K562 (cell line): ENCODE data around the gene TTC9B. TPM values are rescaled to one million over a fixed set of nuclear protein-coding genes. Genes with fewer than 3 reads are reported as not detected.

ENCODE experiments used
- ATAC-seq: fragments of 200-7000 bp; cut with Tn5 transposase; 3 replicates; pipeline ENCODE4 v1.9.1; 2020; ENCODE audit warnings: moderate library complexity
- BruUV-seq: library from RNA; stranded (reverse); fragments of 400-500 nt; replicated peaks from 2 replicates; lab custom pipeline; 2021; lab: Mats Ljungman, UMichigan
- CTCF ChIA-PET: fragments of 300-600 bp; formaldehyde crosslinking; extraction: SDS; loops from one replicate; lab custom pipeline; 2021; ENCODE audit warnings: low intra/inter-chr PET ratio; lab: Yijun Ruan, JAX
- POLR2A ChIA-PET: fragments of 300-600, 350-650 bp; sonication (Branson Sonifier 250); formaldehyde crosslinking; extraction: SDS; loops from one replicate; lab custom pipeline; 2021; ENCODE audit warnings: antibody characterized with exemption, inconsistent platforms; lab: Yijun Ruan, JAX
- DNase-seq, 4 experiments: peaks; one replicate each; pipeline versions ENCODE4 v3.0.0 to v3.0.0-alpha.2; 2011 to 2018; ENCODE audit warnings: low spot score in 3 of 4, mixed read lengths in 3 of 4; ENCODE audit errors: extremely low read depth in 1 of 4
- FAIRE-seq: peaks from 2 replicates; lab custom pipeline; 2011; peaks lifted over from hg19 to GRCh38; lab: Jason Lieb, UNC
- H2AFZ ChIP-seq: 2 replicates; pipeline ENCODE4 v1.6.0; 2011; ENCODE audit warnings: low read depth, low read length, control low read depth, inconsistent platforms
- H3K27ac ChIP-seq: fragments of 200-600 bp; 3 replicates; pipeline ENCODE4 v1.8.0; 2011; ENCODE audit warnings: low read depth, mild to moderate bottlenecking, control low read depth, inconsistent platforms, low read length, moderate library complexity, mixed read lengths; ENCODE audit errors: extremely low read depth
- H3K27me3 ChIP-seq, 2 experiments: fragments of 300-600 bp in 1 of 2; 2 replicates in 1 of 2; 3 replicates in 1 of 2; pipeline versions ENCODE4 v1.6.0 to v1.8.0; 2011; ENCODE audit warnings: inconsistent platforms in 2 of 2, low read length in 2 of 2, mild to moderate bottlenecking in 1 of 2, mixed read lengths in 1 of 2, moderate library complexity in 1 of 2; ENCODE audit not compliant: control insufficient read depth in 2 of 2, insufficient read depth in 2 of 2
- H3K36me3 ChIP-seq: fragments of 300-600 bp; 3 replicates; pipeline ENCODE4 v1.8.0; 2011; ENCODE audit warnings: mild to moderate bottlenecking, low read length, inconsistent platforms; ENCODE audit not compliant: control insufficient read depth, insufficient read depth
- H3K4me1 ChIP-seq, 2 experiments: fragments of 200-600 bp in 1 of 2; replicated peaks in 1 of 2; 2 replicates in 1 of 2; 3 replicates in 1 of 2; pipeline versions ENCODE4 v1.5.1 to v1.8.0; 2011; ENCODE audit warnings: inconsistent platforms in 2 of 2, low read length in 2 of 2, mild to moderate bottlenecking in 1 of 2, mixed read lengths in 1 of 2, moderate library complexity in 1 of 2; ENCODE audit not compliant: control insufficient read depth in 2 of 2, insufficient read depth in 2 of 2
- H3K4me2 ChIP-seq: 2 replicates; pipeline ENCODE4 v1.6.1; 2011; ENCODE audit warnings: low read length, control low read depth, inconsistent platforms, mixed read lengths; ENCODE audit not compliant: insufficient read depth
- H3K4me3 ChIP-seq: fragments of 200-600 bp; sonication (generic), shearing (Covaris generic); 2 replicates; pipeline ENCODE4 v1.5.1; 2016; ENCODE audit warnings: control low read depth, inconsistent platforms
- H3K79me2 ChIP-seq: fragments of 200-600 bp; 3 replicates; pipeline ENCODE4 v1.8.0; 2011; ENCODE audit warnings: low read length, inconsistent platforms; ENCODE audit not compliant: control insufficient read depth, insufficient read depth
- H3K9ac ChIP-seq, 2 experiments: 2 replicates each; pipeline versions ENCODE4 v1.6.0 to v1.6.1; 2011; ENCODE audit warnings: low read depth in 2 of 2, low read length in 2 of 2, control low read depth in 1 of 2, inconsistent platforms in 1 of 2, mild to moderate bottlenecking in 1 of 2, mixed read lengths in 1 of 2; ENCODE audit not compliant: insufficient read depth in 1 of 2
- H3K9me1 ChIP-seq: one replicate; pipeline ENCODE4 v1.6.0; 2011; ENCODE audit warnings: inconsistent platforms, mild to moderate bottlenecking, low read length, moderate library complexity; ENCODE audit not compliant: control insufficient read depth, insufficient read depth
- H3K9me3 ChIP-seq: replicated peaks from 2 replicates; pipeline ENCODE4 v1.5.1; 2011; ENCODE audit warnings: low read depth, low read length, inconsistent platforms; ENCODE audit not compliant: control insufficient read depth, insufficient read depth
- H4K20me1 ChIP-seq: replicated peaks from 2 replicates; pipeline ENCODE4 v1.6.1; 2011; ENCODE audit warnings: low read length, inconsistent platforms, mixed read lengths; ENCODE audit not compliant: control insufficient read depth, insufficient read depth
- ARNT ChIP-seq, 2 experiments: fragments of 450-650 bp; IDR thresholded peaks; 2 replicates each; pipeline ENCODE4 v1.6.1; 2016; ENCODE audit warnings: mild to moderate bottlenecking in 1 of 2
- BRD4 ChIP-seq: fragments of 200-600 bp; sonication (generic); IDR thresholded peaks from 2 replicates; pipeline ENCODE4 v1.6.1; 2017; ENCODE audit warnings: inconsistent platforms
- CBX5 ChIP-seq: IDR thresholded peaks from 2 replicates; pipeline ENCODE4 v1.6.1; 2014; ENCODE audit warnings: low read depth, borderline replicate concordance
- COPS2 ChIP-seq: fragments of 450-650 bp; conservative IDR thresholded peaks from 2 replicates; pipeline ENCODE4 v1.6.1; 2016; ENCODE audit warnings: mild to moderate bottlenecking, moderate library complexity
- LCOR ChIP-seq: sonication (generic); formaldehyde crosslinking; IDR thresholded peaks from 2 replicates; pipeline ENCODE4 v1.8.0; 2022; ENCODE audit warnings: mild to moderate bottlenecking, missing genetic modification reagents
- NFIC ChIP-seq: fragments of 450-650 bp; IDR thresholded peaks from 2 replicates; pipeline ENCODE4 v1.6.1; 2017; ENCODE audit warnings: mild to moderate bottlenecking, inconsistent platforms
- RBBP5 ChIP-seq: fragments of 200-600 bp; sonication (generic); IDR thresholded peaks from 2 replicates; pipeline ENCODE4 v1.6.1; 2012; ENCODE audit warnings: borderline replicate concordance, mild to moderate bottlenecking, low read length, control low read depth, inconsistent platforms; ENCODE audit not compliant: insufficient read depth, poor library complexity, severe bottlenecking
- SAP30 ChIP-seq: fragments of 200-600 bp; sonication (generic); IDR thresholded peaks from 2 replicates; pipeline ENCODE4 v1.6.1; 2012; ENCODE audit warnings: borderline replicate concordance, low read depth, mild to moderate bottlenecking, moderate library complexity, low read length, control low read depth, inconsistent platforms; ENCODE audit not compliant: insufficient read depth, poor library complexity, severe bottlenecking
- SMAD3 ChIP-seq: fragments of 450-650 bp; formaldehyde crosslinking; conservative IDR thresholded peaks from 2 replicates; pipeline ENCODE4 v1.4.0; 2020; ENCODE audit warnings: mild to moderate bottlenecking
- TFAM ChIP-seq: fragments of 250-450 bp; sonication (Bioruptor Pico); conservative IDR thresholded peaks from 2 replicates; pipeline ENCODE4 v1.5.0; 2021; ENCODE audit warnings: mild to moderate bottlenecking, moderate library complexity
- THAP12 ChIP-seq: fragments of 250-450 bp; sonication (Bioruptor Pico); IDR thresholded peaks from 2 replicates; pipeline ENCODE4 v1.9.0; 2021; ENCODE audit warnings: mild to moderate bottlenecking, inconsistent platforms
- THRB ChIP-seq: fragments of 450-650 bp; formaldehyde crosslinking; conservative IDR thresholded peaks from 2 replicates; pipeline ENCODE4 v1.4.0; 2022; ENCODE audit warnings: mild to moderate bottlenecking, missing genetic modification characterization
- ZBTB43 ChIP-seq: sonication (generic); formaldehyde crosslinking; IDR thresholded peaks from 2 replicates; pipeline ENCODE4 v1.8.0; 2023; ENCODE audit warnings: mild to moderate bottlenecking, missing genetic modification reagents
- ZNF212 ChIP-seq: fragments of 450-650 bp; formaldehyde crosslinking; IDR thresholded peaks from 2 replicates; pipeline ENCODE4 v1.4.0; 2020; ENCODE audit warnings: mild to moderate bottlenecking
- ZNF311 ChIP-seq: fragments of 250-450 bp; sonication (Bioruptor Pico); IDR thresholded peaks from 2 replicates; pipeline ENCODE4 v1.4.0; 2020; ENCODE audit warnings: mild to moderate bottlenecking, moderate library complexity
- WGBS: fragments of 100-300 bp; shearing (Covaris generic); methylation state at CpG from one replicate; pipeline ENCODE4 v1.1.6; 2016; ENCODE audit warnings: low coverage, mixed read lengths; ENCODE audit not compliant: insufficient coverage; ENCODE audit errors: missing lambda C conversion rate; 5-methylcytosine and 5-hydroxymethylcytosine counted together
- in situ Hi-C: fragments of 300-500 bp; cut with MboI; formaldehyde crosslinking; loops from 4 replicates; pipeline ENCODE4 v1.15.0; 2018; ENCODE audit warnings: inconsistent platforms, mixed read lengths
- intact Hi-C: fragments of 100-400 bp; cut with micrococcal nuclease; formaldehyde crosslinking; loops from 2 replicates; pipeline ENCODE4 v1.14.2; 2022
- polyA plus RNA-seq, 8 experiments: library from polyadenylated mRNA; depleted of rRNA in 4 of 8; stranded (reverse) in 5 of 8; unstranded in 3 of 8; fragments of >200 nt; fragmentation: Nextera tagmentation in 2 of 8; fragmentation: Illumina TruSeq in 1 of 8; extraction: Ambion mirVana in 2 of 8; extraction: Trizol in 1 of 8; gene quantifications; 2 replicates each; pipeline versions ENCODE4 v1.2.1 to v1.2.3, GENCODE V29; 2011 to 2014; ENCODE audit warnings: inconsistent platforms in 1 of 8, missing spikeins in 1 of 8
- total RNA-seq, 7 experiments: library from RNA; depleted of rRNA in 6 of 7; stranded (reverse); fragments of >200 nt in 6 of 7; fragmentation: Illumina TruSeq in 2 of 7; extraction: Trizol in 2 of 7; gene quantifications; 2 replicates each; pipeline versions ENCODE4 v1.2.1 to v1.2.3, GENCODE V29; 2011 to 2021; ENCODE audit warnings: low replicate concordance in 1 of 7

Gene TTC9B
- total and polyA plus RNA-seq, 9 of the 15 experiments (the other 6 are each of a cell fraction or from before 2014, with no cell fraction given): 0.06 to 0.14 TPM; not detected in 7

GRCh38 chr19:40240332-40240731 is 22.1 kb upstream of the TTC9B start:
- peaks cover under 1% of the 10 kb centered on the region; the same call in 1 of the 2 replicates for H4K20me1 ChIP-seq
- no peak for FAIRE-seq
- TF ChIP-seq THAP12 (CRISPR knock-in tag): no peak
- no peak for TF ChIP-seq SMAD3 (CRISPR knock-in tag)
- no peak for TF ChIP-seq BRD4
- no peak for TF ChIP-seq ZNF311 (CRISPR knock-in tag)
- no peak for TF ChIP-seq ZBTB43 (CRISPR knock-in tag)
- no peak for TF ChIP-seq RBBP5
- no peak for TF ChIP-seq ZNF212 (CRISPR knock-in tag)
- TF ChIP-seq COPS2: no peak
- TF ChIP-seq THRB (CRISPR knock-in tag): no peak
- no peak for TF ChIP-seq ARNT (IDR thresholded peaks at IDR 0.05)
- TF ChIP-seq TFAM (CRISPR knock-in tag): no peak
- no peak for TF ChIP-seq CBX5
- no peak for TF ChIP-seq LCOR (CRISPR knock-in tag)
- no peak for TF ChIP-seq NFIC
- TF ChIP-seq SAP30: no peak
- POLR2A ChIA-PET: no interaction called here
- peaks cover 0 to 9% of the 10 kb centered on the region in 2 experiments; a peak in 1 of 5 replicates for H3K4me1 ChIP-seq
- H3K9me3 ChIP-seq: no peaks in the 10 kb centered on the region
- H3K9ac ChIP-seq: no peak overlapping the region
- BruUV-seq: no TSS peak
- in situ Hi-C loops (no loop called here), intact Hi-C loops (no loop called here)
- no peak overlapping the region for H3K4me2 ChIP-seq
- H3K36me3 ChIP-seq: peaks cover 81% of the 10 kb centered on the region; the same call in 2 of the 3 replicates
- 88% methylated on average over 6 of the region's 6 CpGs for WGBS
- H3K27me3 ChIP-seq: no peaks in the 10 kb centered on the region
- CTCF ChIA-PET: no interaction called here
- peaks cover 10% of the 10 kb centered on the region; the same call in 1 of the 3 replicates for H3K79me2 ChIP-seq
- ATAC-seq: no peak
- H3K4me3 ChIP-seq: no peak overlapping the region
- no peak overlapping the region for H2AFZ ChIP-seq
- H3K27ac ChIP-seq: no peak overlapping the region
- no peak for DNase-seq
- H3K9me1 ChIP-seq: no peaks in the 10 kb centered on the region
